Endothelial cell of umbilical vein (primary cell): Measurements from ENCODE around the gene ADAMTS17. TPM values are rescaled to one million over a fixed set of nuclear protein-coding genes. Genes with fewer than 3 reads are reported as not detected.

Source experiments
- BruUV-seq: library from RNA; stranded (reverse); fragments of 400-500 nt; replicated peaks from 2 replicates; lab custom pipeline; 2021; lab: Mats Ljungman, UMichigan
- CTCF ChIA-PET: fragments of 300-600, 350-600 bp; sonication (Branson Sonifier 250); formaldehyde crosslinking; loops from one replicate; lab custom pipeline; 2021; ENCODE audit warnings: antibody characterized with exemption, inconsistent platforms; lab: Charles Lee
- POLR2A ChIA-PET: fragments of 300-600, 350-600 bp; sonication (Branson Sonifier 250); formaldehyde crosslinking; loops from one replicate; lab custom pipeline; 2021; ENCODE audit warnings: antibody characterized with exemption, inconsistent platforms; lab: Charles Lee
- DNase-seq: peaks from one replicate; pipeline ENCODE4 v3.0.0-alpha.2; 2011; ENCODE audit warnings: low read depth, low spot score
- FAIRE-seq: peaks from 2 replicates; lab custom pipeline; 2011; peaks lifted over from hg19 to GRCh38; lab: Jason Lieb, UNC
- H2AFZ ChIP-seq: 2 replicates; pipeline ENCODE4 v1.6.0; 2012; ENCODE audit warnings: low read depth, low read length, control low read depth, inconsistent platforms
- H3K27ac ChIP-seq: 2 replicates; pipeline ENCODE4 v1.5.1; 2011; ENCODE audit warnings: low read depth, mild to moderate bottlenecking, control low read depth, low read length, moderate library complexity; ENCODE audit not compliant: insufficient read depth
- H3K27me3 ChIP-seq, 2 experiments: 2 replicates each; pipeline versions ENCODE4 v1.6.0 to v1.6.1; 2011; ENCODE audit warnings: low read length in 2 of 2, mixed read lengths in 1 of 2; ENCODE audit not compliant: control insufficient read depth in 2 of 2, insufficient read depth in 2 of 2
- H3K36me3 ChIP-seq, 2 experiments: 2 replicates in 1 of 2; 3 replicates in 1 of 2; pipeline ENCODE4 v1.5.1; 2011; ENCODE audit warnings: low read length in 2 of 2, mild to moderate bottlenecking in 1 of 2, moderate library complexity in 1 of 2; ENCODE audit not compliant: control insufficient read depth in 2 of 2, insufficient read depth in 2 of 2; ENCODE audit errors: extremely low read depth in 1 of 2
- H3K4me1 ChIP-seq: 3 replicates; pipeline ENCODE4 v1.5.1; 2011; ENCODE audit warnings: mild to moderate bottlenecking, low read length; ENCODE audit not compliant: control insufficient read depth, insufficient read depth; ENCODE audit errors: extremely low read depth
- H3K4me2 ChIP-seq: 2 replicates; pipeline ENCODE4 v1.6.1; 2011; ENCODE audit warnings: low read length, control low read depth, mixed read lengths; ENCODE audit not compliant: insufficient read depth
- H3K4me3 ChIP-seq, 3 experiments: fragments of 200-600 bp in 1 of 3; sonication (generic), shearing (Covaris generic) in 1 of 3; replicated peaks in 1 of 3; 2 replicates each; pipeline ENCODE4 v1.5.1; 2011 to 2016; ENCODE audit warnings: control low read depth in 3 of 3, low read length in 3 of 3, mild to moderate bottlenecking in 2 of 3, inconsistent platforms in 1 of 3, low read depth in 1 of 3, moderate library complexity in 1 of 3; ENCODE audit not compliant: insufficient read depth in 1 of 3
- H3K79me2 ChIP-seq: 2 replicates; pipeline ENCODE4 v1.6.0; 2012; ENCODE audit warnings: low read length, inconsistent platforms; ENCODE audit not compliant: control insufficient read depth, insufficient read depth
- H3K9ac ChIP-seq: replicated peaks from 2 replicates; pipeline ENCODE3; 2011; ENCODE audit warnings: low read length, control low read depth; ENCODE audit not compliant: insufficient read depth; ENCODE audit errors: extremely low read depth
- H3K9me1 ChIP-seq: replicated peaks from 3 replicates; pipeline ENCODE4 v1.6.0; 2011; ENCODE audit warnings: mild to moderate bottlenecking, low read length; ENCODE audit not compliant: control insufficient read depth, insufficient read depth; ENCODE audit errors: extremely low read depth
- H3K9me3 ChIP-seq: replicated peaks from 2 replicates; pipeline ENCODE4 v1.5.1; 2012; ENCODE audit warnings: low read length, inconsistent platforms; ENCODE audit not compliant: control insufficient read depth, insufficient read depth
- H4K20me1 ChIP-seq: replicated peaks from 2 replicates; pipeline ENCODE3; 2011; ENCODE audit warnings: mild to moderate bottlenecking, low read length; ENCODE audit not compliant: control insufficient read depth, insufficient read depth; ENCODE audit errors: extremely low read depth
- CTCF ChIP-seq, 2 donors: IDR thresholded peaks; 1 replicate in 1 of 2; 2 replicates in 1 of 2; pipeline ENCODE4 v1.5.1; 2011; ENCODE audit warnings: low read length in 2 of 2, mild to moderate bottlenecking in 2 of 2, moderate library complexity in 2 of 2, control low read depth in 1 of 2, inconsistent platforms in 1 of 2, low read depth in 1 of 2; ENCODE audit not compliant: insufficient read depth in 1 of 2; ENCODE audit errors: extremely low read depth in 1 of 2
- EZH2 ChIP-seq: IDR thresholded peaks from 2 replicates; pipeline ENCODE4 v1.6.1; 2012; ENCODE audit warnings: borderline replicate concordance, low read depth, mild to moderate bottlenecking, moderate library complexity, low read length, inconsistent platforms; ENCODE audit not compliant: severe bottlenecking
- FOS ChIP-seq: IDR thresholded peaks from 2 replicates; pipeline ENCODE4 v1.6.1; 2011; ENCODE audit warnings: mild to moderate bottlenecking, low read length, moderate library complexity, borderline replicate concordance; ENCODE audit not compliant: insufficient read depth
- GATA2 ChIP-seq: IDR thresholded peaks from 2 replicates; pipeline ENCODE4 v1.7.0; 2011; ENCODE audit warnings: low read depth, mild to moderate bottlenecking, moderate library complexity, mixed read lengths, low read length; ENCODE audit not compliant: insufficient read length, insufficient read depth
- JUN ChIP-seq: IDR thresholded peaks from 2 replicates; pipeline ENCODE4 v1.6.1; 2011; ENCODE audit warnings: borderline replicate concordance, low read depth; ENCODE audit not compliant: insufficient read length, insufficient read depth
- MYC ChIP-seq: IDR thresholded peaks from one replicate; pipeline ENCODE4 v1.6.1; 2011; ENCODE audit warnings: mild to moderate bottlenecking, low read depth, low read length
- POLR2A ChIP-seq: IDR thresholded peaks from 2 replicates; pipeline ENCODE4 v1.6.1; 2012; ENCODE audit warnings: low read depth, mild to moderate bottlenecking, control low read depth, low read length
- POLR2AphosphoS5 ChIP-seq: IDR thresholded peaks from 2 replicates; pipeline ENCODE4 v1.6.1; 2012; ENCODE audit warnings: low read depth, mild to moderate bottlenecking, control low read depth, low read length, moderate library complexity; ENCODE audit not compliant: insufficient read depth
- dilution Hi-C: fragments of 300-500 bp; cut with MboI; formaldehyde crosslinking; loops from one replicate; pipeline ENCODE4 v1.15.0; 2019; ENCODE audit warnings: low sequenced_read_pairs; ENCODE audit not compliant: extremely low pct_ligation_motif_present
- intact Hi-C: fragments of 100-400 bp; cut with micrococcal nuclease; formaldehyde crosslinking; loops from one replicate; pipeline ENCODE4 v1.10.0; 2022
- polyA plus RNA-seq, 4 experiments: library from polyadenylated mRNA; depleted of rRNA in 3 of 4; stranded (reverse) in 3 of 4; unstranded in 1 of 4; fragments of >200 nt; gene quantifications; 2 replicates each; pipeline versions ENCODE4 v1.2.1 to v1.2.3, GENCODE V29; 2011 to 2012; ENCODE audit warnings: missing spikeins in 1 of 4
- total RNA-seq: library from RNA; stranded (reverse); gene quantifications from 2 replicates; pipeline ENCODE4 v1.2.3, GENCODE V29; 2021
- TF ChIP-seq, protein P1 (sequence below): IDR thresholded peaks from 2 replicates; pipeline ENCODE4 v1.6.1; 2011; ENCODE audit not compliant: insufficient read depth, insufficient read length

Gene ADAMTS17
- total and polyA plus RNA-seq, 2 donors (not counting 3 experiments of a cell fraction or from before 2014, with no cell fraction given): 0.12 TPM; not detected in 1

GRCh38 chr15:100215843-100216169 lies 126.0 kb downstream of the ADAMTS17 start:
- no peak for TF ChIP-seq POLR2A
- TF ChIP-seq CTCF (IDR thresholded peaks at IDR 0.05; ENCODE audit: extremely low read depth in 1 of 2, insufficient read depth in 1 of 2, low read depth in 1 of 2, low read length in 2 of 2): no peak
- TF ChIP-seq POLR2AphosphoS5: no peak
- TF ChIP-seq MYC: no peak
- no peak for TF ChIP-seq GATA2
- TF ChIP-seq EZH2: no peak
- TF ChIP-seq, protein P1, sequence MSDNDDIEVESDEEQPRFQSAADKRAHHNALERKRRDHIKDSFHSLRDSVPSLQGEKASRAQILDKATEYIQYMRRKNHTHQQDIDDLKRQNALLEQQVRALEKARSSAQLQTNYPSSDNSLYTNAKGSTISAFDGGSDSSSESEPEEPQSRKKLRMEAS: no peak
- TF ChIP-seq JUN: no peak
- no peak for TF ChIP-seq FOS
- no peaks in the 10 kb centered on the region for H3K4me1 ChIP-seq
- DNase-seq (no peak), FAIRE-seq (no peak)
- BruUV-seq: no TSS peak
- H3K9me3 ChIP-seq: no peaks in the 10 kb centered on the region
- H3K27me3 ChIP-seq: no peaks in the 10 kb centered on the region
- POLR2A ChIA-PET: no interaction called here
- CTCF ChIA-PET: no interaction called here
- H4K20me1 ChIP-seq: no peaks in the 10 kb centered on the region
- H3K9me1 ChIP-seq: no peaks in the 10 kb centered on the region
- no peak overlapping the region for H3K27ac ChIP-seq
- H3K9ac ChIP-seq: no peak overlapping the region
- H3K79me2 ChIP-seq: no peaks in the 10 kb centered on the region
- no peak overlapping the region for H3K4me3 ChIP-seq
- no peaks in the 10 kb centered on the region for H3K36me3 ChIP-seq
- no peak overlapping the region for H3K4me2 ChIP-seq
- intact Hi-C loops (no loop called here), dilution Hi-C loops (no loop called here)
- no peak overlapping the region for H2AFZ ChIP-seq
